Measurements from ENCODE around the gene TST.

TST gene

GRCh38 chr22:36981247-36981775, 37.9 kb downstream of the TST start:
- no peaks in the 10 kb centered on the region for H4K20me1 ChIP-seq (ENCODE audit: insufficient read depth, low read length, poor library complexity, severe bottlenecking)
- no peaks in the 10 kb centered on the region for H3K27me3 ChIP-seq (ENCODE audit: insufficient read depth, low read length, poor library complexity, severe bottlenecking)
- no peaks in the 10 kb centered on the region for H3F3A ChIP-seq (ENCODE audit: low read depth)
- no peak overlapping the region for H3K4me3 ChIP-seq (ENCODE audit: low read length, poor library complexity, severe bottlenecking)
- no peak for TF ChIP-seq EZH2phosphoT487 (IDR thresholded peaks at IDR 0.05; ENCODE audit: borderline replicate concordance)
- TF ChIP-seq CTCF (conservative IDR thresholded peaks at IDR 0.05; ENCODE audit: low read length), result no peak
- H3K4me1 ChIP-seq (ENCODE audit: insufficient read depth, low read length, poor library complexity, severe bottlenecking), result peaks cover 4% of the 10 kb centered on the region
- H3K36me3 ChIP-seq (ENCODE audit: insufficient read depth, low read length), result no peaks in the 10 kb centered on the region
- no peak overlapping the region for H2AFZ ChIP-seq (ENCODE audit: low read length)
- no peaks in the 10 kb centered on the region for H3K9me2 ChIP-seq (replicated peaks; ENCODE audit: low read depth, low read length)
- no peaks in the 10 kb centered on the region for H3K79me2 ChIP-seq (ENCODE audit: insufficient read depth, low read length)
- H3K4me2 ChIP-seq (ENCODE audit: low read depth, low read length, poor library complexity, severe bottlenecking), result no peak overlapping the region
- no peak overlapping the region for H3K9ac ChIP-seq (ENCODE audit: low read depth, low read length, poor library complexity, severe bottlenecking)
- H3K9me3 ChIP-seq (ENCODE audit: insufficient read depth, low read depth, low read length), result peaks cover 9% of the 10 kb centered on the region; the same call in 1 of the 2 replicates

- TF ChIP-seq CTCF (conservative IDR thresholded peaks at IDR 0.05; ENCODE audit: low read length) (no peak), EZH2phosphoT487 (IDR thresholded peaks at IDR 0.05; ENCODE audit: borderline replicate concordance) (no peak)
- Histone ChIP-seq H3K4me1 (ENCODE audit: insufficient read depth, low read length, poor library complexity, severe bottlenecking) (peaks cover 4% of the 10 kb centered on the region), H3K36me3 (ENCODE audit: insufficient read depth, low read length) (no peaks in the 10 kb centered on the region), H3K9me3 (ENCODE audit: insufficient read depth, low read depth, low read length) (no peaks in the 10 kb centered on the region), H3K9ac (ENCODE audit: low read depth, low read length, poor library complexity, severe bottlenecking) (no peak overlapping the region), H3F3A (ENCODE audit: low read depth) (no peaks in the 10 kb centered on the region), H3K9me2 (replicated peaks; ENCODE audit: low read depth, low read length) (no peaks in the 10 kb centered on the region), H3K4me2 (ENCODE audit: low read depth, low read length, poor library complexity, severe bottlenecking) (no peak overlapping the region), H2AFZ (ENCODE audit: low read length) (no peak overlapping the region), H3K4me3 (ENCODE audit: low read length, poor library complexity, severe bottlenecking) (no peak overlapping the region), H4K20me1 (ENCODE audit: insufficient read depth, low read length, poor library complexity, severe bottlenecking) (no peaks in the 10 kb centered on the region), H3K27me3 (ENCODE audit: insufficient read depth, low read length, poor library complexity, severe bottlenecking) (no peaks in the 10 kb centered on the region), H3K79me2 (ENCODE audit: insufficient read depth, low read length) (no peaks in the 10 kb centered on the region)
Observed at GRCh38 chr22:36979016-36979910, 40.0 kb downstream of the TST start.

- peak overlapping the region; percentile 72 for H3K9ac ChIP-seq (ENCODE audit: low read depth, low read length, poor library complexity, severe bottlenecking)
- no peaks in the 10 kb centered on the region for H4K20me1 ChIP-seq (ENCODE audit: insufficient read depth, low read length, poor library complexity, severe bottlenecking)
- H3K36me3 ChIP-seq (ENCODE audit: insufficient read depth, low read length), result no peaks in the 10 kb centered on the region
- H3F3A ChIP-seq (ENCODE audit: low read depth), result no peaks in the 10 kb centered on the region
- no peaks in the 10 kb centered on the region for H3K27me3 ChIP-seq (ENCODE audit: insufficient read depth, low read length, poor library complexity, severe bottlenecking)
- H3K4me3 ChIP-seq (ENCODE audit: low read length, poor library complexity, severe bottlenecking), result peak overlapping the region; percentile 81
- no peaks in the 10 kb centered on the region for H3K9me2 ChIP-seq (replicated peaks; ENCODE audit: low read depth, low read length)
- no peaks in the 10 kb centered on the region for H3K9me3 ChIP-seq (ENCODE audit: insufficient read depth, low read depth, low read length)
- TF ChIP-seq EZH2phosphoT487 (IDR thresholded peaks at IDR 0.05; ENCODE audit: borderline replicate concordance) (no peak), CTCF (conservative IDR thresholded peaks at IDR 0.05; ENCODE audit: low read length) (peak; percentile 83)
- H3K79me2 ChIP-seq (ENCODE audit: insufficient read depth, low read length), result no peaks in the 10 kb centered on the region
- peak overlapping the region; percentile 88 for H3K4me2 ChIP-seq (ENCODE audit: low read depth, low read length, poor library complexity, severe bottlenecking)
- peak overlapping the region; percentile 96 for H2AFZ ChIP-seq (ENCODE audit: low read length)
- H3K4me1 ChIP-seq (ENCODE audit: insufficient read depth, low read length, poor library complexity, severe bottlenecking), result peaks cover 4% of the 10 kb centered on the region
Observed at GRCh38 chr22:36977947-36978660, 41.1 kb downstream of the TST start.
